Neural progenitor cell (in vitro differentiated cells): ENCODE data around the gene CDCP2. TPM values are rescaled to one million over a fixed set of nuclear protein-coding genes. Genes with fewer than 3 reads are reported as not detected.
A peak's percentile ranks its signal among the peaks of the same experiment; 100 is the strongest.

Source experiments
- DNase-seq: peaks from one replicate; pipeline ENCODE4 v3.0.0-alpha.2; 2016; ENCODE audit warnings: low spot score
- H2AFZ ChIP-seq: fragments of 200-600 bp; sonication (generic); replicated peaks from 2 replicates; pipeline ENCODE4 v1.6.1; 2016; ENCODE audit warnings: antibody characterized with exemption
- H3F3A ChIP-seq: fragments of 200-600 bp; sonication (generic); 2 replicates; pipeline ENCODE4 v1.6.1; 2016; ENCODE audit warnings: antibody characterized with exemption, low read depth
- H3K27ac ChIP-seq: fragments of 200-600 bp; sonication (generic); 2 replicates; pipeline ENCODE4 v1.5.1; 2016; ENCODE audit warnings: mild to moderate bottlenecking
- H3K27me3 ChIP-seq: fragments of 200-600 bp; sonication (generic); 2 replicates; pipeline ENCODE4 v1.6.1; 2016; ENCODE audit warnings: mild to moderate bottlenecking, moderate library complexity
- H3K36me3 ChIP-seq: fragments of 200-600 bp; sonication (generic); 2 replicates; pipeline ENCODE4 v1.5.1; 2016
- H3K4me1 ChIP-seq: fragments of 200-600 bp; sonication (generic); 2 replicates; pipeline ENCODE4 v1.6.1; 2016; ENCODE audit warnings: mixed run types
- H3K4me2 ChIP-seq: fragments of 200-600 bp; sonication (generic); 2 replicates; pipeline ENCODE4 v1.6.1; 2016
- H3K4me3 ChIP-seq: fragments of 200-600 bp; sonication (generic); 2 replicates; pipeline ENCODE4 v1.5.1; 2016
- H3K79me2 ChIP-seq: fragments of 200-600 bp; sonication (generic); 2 replicates; pipeline ENCODE4 v1.6.1; 2016; ENCODE audit warnings: low read depth
- H3K9ac ChIP-seq: fragments of 200-600 bp; sonication (generic); 2 replicates; pipeline ENCODE4 v1.6.1; 2016
- H3K9me3 ChIP-seq: fragments of 200-600 bp; sonication (generic); 2 replicates; pipeline ENCODE4 v1.5.1; 2016; ENCODE audit warnings: low read depth
- H4K20me1 ChIP-seq: fragments of 200-600 bp; sonication (generic); 2 replicates; pipeline ENCODE4 v1.6.1; 2016; ENCODE audit warnings: low read depth
- H3K27ac Mint-ChIP-seq: 3 replicates; pipeline ENCODE4 v1.8.0; 2021; ENCODE audit warnings: mixed read lengths
- H3K27me3 Mint-ChIP-seq: 2 replicates; pipeline ENCODE4 v1.8.0; 2022; ENCODE audit warnings: low read depth, mild to moderate bottlenecking, inconsistent platforms, moderate library complexity, mixed read lengths; ENCODE audit not compliant: insufficient read depth
- H3K36me3 Mint-ChIP-seq: 3 replicates; pipeline ENCODE4 v1.8.0; 2021; ENCODE audit warnings: mixed read lengths
- H3K4me1 Mint-ChIP-seq: 3 replicates; pipeline ENCODE4 v1.8.0; 2021; ENCODE audit warnings: mixed read lengths
- H3K4me3 Mint-ChIP-seq: 3 replicates; pipeline ENCODE4 v1.8.0; 2021; ENCODE audit warnings: mild to moderate bottlenecking, moderate library complexity, mixed read lengths
- H3K9me3 Mint-ChIP-seq: 3 replicates; pipeline ENCODE4 v1.8.0; 2020; ENCODE audit warnings: mixed read lengths
- CTCF ChIP-seq: fragments of 200-600 bp; sonication (generic); IDR thresholded peaks from 2 replicates; pipeline ENCODE4 v1.5.1; 2017; ENCODE audit warnings: antibody characterized with exemption, mild to moderate bottlenecking
- EZH2 ChIP-seq: fragments of 200-600 bp; sonication (generic); IDR thresholded peaks from 2 replicates; pipeline ENCODE4 v1.6.1; 2017; ENCODE audit warnings: antibody characterized with exemption, mild to moderate bottlenecking, moderate library complexity
- EZH2phosphoT487 ChIP-seq: fragments of 200-600 bp; sonication (generic); IDR thresholded peaks from 2 replicates; pipeline ENCODE4 v1.6.1; 2017; ENCODE audit warnings: antibody characterized with exemption
- total RNA-seq: library from RNA; depleted of rRNA; stranded (reverse); fragments of >200 nt; gene quantifications from 2 replicates; pipeline ENCODE4 v1.2.3, GENCODE V29; 2015; ENCODE audit warnings: low replicate concordance

CDCP2 gene
- total RNA-seq, 1 donor from 2014 or later: not detected

DNA sequence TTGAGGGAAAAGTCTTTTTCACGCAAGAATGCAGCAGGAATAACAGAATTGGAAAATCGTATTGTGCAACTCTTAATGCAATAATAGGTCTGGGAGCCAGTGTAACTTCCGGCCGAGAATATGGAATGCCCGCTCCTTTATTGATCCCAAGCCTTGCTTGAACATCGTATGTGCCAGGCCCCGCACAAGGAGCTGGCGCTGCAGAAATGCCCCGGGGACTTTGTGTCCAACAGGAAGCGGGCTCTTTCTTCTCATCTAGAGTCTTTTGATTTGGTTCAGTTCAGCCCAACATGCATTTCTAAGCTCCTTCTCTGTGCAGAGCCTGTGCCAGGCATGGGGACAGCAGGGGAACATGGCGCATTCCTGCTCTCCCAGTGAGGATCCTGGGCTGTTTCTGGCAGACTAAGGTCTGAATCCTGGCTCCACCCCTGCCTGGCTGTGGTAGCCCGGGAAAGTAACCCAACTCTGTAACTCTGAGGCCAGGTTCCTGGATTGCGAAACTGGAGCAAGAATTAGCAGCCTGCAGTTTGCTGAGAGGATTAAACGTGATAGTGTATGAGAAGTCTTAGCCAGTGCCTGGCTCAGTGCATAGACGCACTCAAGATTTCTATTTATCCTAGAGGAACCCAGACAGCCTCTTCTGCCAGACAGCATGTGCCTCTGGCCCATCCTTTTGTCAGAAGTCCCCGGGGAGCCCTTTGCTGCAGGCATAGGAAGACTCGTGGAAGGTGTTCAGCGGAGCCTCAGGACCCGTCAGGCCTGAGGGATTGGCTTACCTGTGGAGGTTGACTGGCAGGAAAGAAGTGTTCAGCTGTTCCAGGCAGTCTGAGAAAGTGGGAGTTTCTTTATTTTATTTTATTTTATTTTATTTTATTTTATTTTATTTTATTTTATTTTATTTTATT is 987 bp upstream of the CDCP2 start:
- peak; percentile 65 for DNase-seq
- Mint-ChIP-seq H3K4me3 (no peak overlapping the region), H3K4me1 (peaks cover 19% of the 10 kb centered on the region), H3K36me3 (no peaks in the 10 kb centered on the region), H3K27ac (peak overlapping the region; percentile 83), H3K9me3 (no peaks in the 10 kb centered on the region), H3K27me3 (peaks cover 5% of the 10 kb centered on the region)
- Histone ChIP-seq H3K27me3 (no peaks in the 10 kb centered on the region), H3K79me2 (no peaks in the 10 kb centered on the region), H3K4me1 (peaks cover 10% of the 10 kb centered on the region), H3K27ac (no peak overlapping the region), H2AFZ (peak overlapping the region; percentile 89), H3K36me3 (no peaks in the 10 kb centered on the region), H3F3A (peaks cover 5% of the 10 kb centered on the region), H3K4me2 (peak overlapping the region; percentile 49), H4K20me1 (no peaks in the 10 kb centered on the region), H3K9ac (no peak overlapping the region), H3K4me3 (no peak overlapping the region), H3K9me3 (no peaks in the 10 kb centered on the region)
- no peak for TF ChIP-seq CTCF
- TF ChIP-seq EZH2: no peak
- no peak for TF ChIP-seq EZH2phosphoT487

DNA sequence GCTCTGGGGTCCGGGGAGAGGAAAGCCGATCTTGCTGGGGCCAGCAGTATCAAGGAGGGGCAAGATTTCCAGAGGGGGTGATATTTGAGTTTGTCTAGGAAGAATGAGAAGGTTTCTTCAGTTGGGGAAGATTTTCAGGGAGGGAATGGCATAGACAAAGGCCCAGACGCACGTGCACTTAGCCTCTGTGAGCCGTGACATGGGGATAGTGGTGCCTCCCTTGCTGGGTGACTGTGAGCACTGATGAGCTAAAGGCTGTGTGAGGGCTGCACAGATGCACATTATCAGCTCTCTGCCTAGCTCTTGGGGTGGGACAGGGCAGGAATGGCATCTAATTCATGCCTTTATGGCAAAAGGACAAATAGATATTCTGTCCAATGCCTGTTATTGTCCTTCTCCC is 1.8 kb downstream of the CDCP2 start:
- Histone ChIP-seq H4K20me1 (no peaks in the 10 kb centered on the region), H3K27ac (no peak overlapping the region), H3K27me3 (no peaks in the 10 kb centered on the region), H3K4me3 (no peak overlapping the region), H2AFZ (no peak overlapping the region), H3K4me1 (peaks cover 10% of the 10 kb centered on the region), H3F3A (peaks cover 5% of the 10 kb centered on the region), H3K4me2 (no peak overlapping the region), H3K79me2 (no peaks in the 10 kb centered on the region), H3K9ac (no peak overlapping the region), H3K9me3 (no peaks in the 10 kb centered on the region), H3K36me3 (no peaks in the 10 kb centered on the region)
- TF ChIP-seq EZH2phosphoT487 (no peak), EZH2 (no peak), CTCF (no peak)
- no peak for DNase-seq
- H3K27ac Mint-ChIP-seq: peak overlapping the region; percentile 62
- peaks cover 19% of the 10 kb centered on the region for H3K4me1 Mint-ChIP-seq
- H3K9me3 Mint-ChIP-seq: no peaks in the 10 kb centered on the region
- H3K4me3 Mint-ChIP-seq: no peak overlapping the region
- no peaks in the 10 kb centered on the region for H3K36me3 Mint-ChIP-seq
- H3K27me3 Mint-ChIP-seq: peaks cover 5% of the 10 kb centered on the region

DNA sequence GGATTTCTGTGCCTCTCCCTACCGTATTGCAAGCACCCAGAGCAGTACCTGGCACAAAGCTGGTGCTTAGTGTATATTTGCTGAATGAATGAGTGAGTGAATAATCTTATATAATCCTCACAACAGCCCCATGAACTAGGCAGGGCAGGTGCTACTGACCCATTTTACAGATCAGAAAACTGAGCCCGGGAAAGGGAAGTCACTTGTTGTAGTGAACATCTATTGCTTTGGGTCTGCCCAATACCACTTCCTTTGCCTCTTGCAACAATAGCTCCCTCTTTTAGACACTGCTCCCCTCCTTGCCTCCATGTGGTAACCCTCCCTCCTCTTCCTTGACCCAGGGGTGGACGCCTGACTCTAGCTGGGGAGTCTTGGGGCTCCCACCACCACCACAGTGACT is 3.1 kb downstream of the CDCP2 start:
- Mint-ChIP-seq H3K27ac (no peak overlapping the region), H3K9me3 (no peaks in the 10 kb centered on the region), H3K4me3 (no peak overlapping the region), H3K36me3 (no peaks in the 10 kb centered on the region), H3K27me3 (peaks cover 5% of the 10 kb centered on the region), H3K4me1 (peaks cover 19% of the 10 kb centered on the region)
- H3K4me1 ChIP-seq: peaks cover 10% of the 10 kb centered on the region
- TF ChIP-seq EZH2 (no peak), EZH2phosphoT487 (no peak), CTCF (no peak)
- no peak overlapping the region for H3K4me2 ChIP-seq
- H3K36me3 ChIP-seq: no peaks in the 10 kb centered on the region
- H3K27ac ChIP-seq: no peak overlapping the region
- H4K20me1 ChIP-seq: no peaks in the 10 kb centered on the region
- no peak for DNase-seq
- H3K9ac ChIP-seq: no peak overlapping the region
- no peaks in the 10 kb centered on the region for H3K27me3 ChIP-seq
- H2AFZ ChIP-seq: no peak overlapping the region
- H3K4me3 ChIP-seq: no peak overlapping the region
- H3K9me3 ChIP-seq: no peaks in the 10 kb centered on the region
- H3K79me2 ChIP-seq: no peaks in the 10 kb centered on the region
- peaks cover 5% of the 10 kb centered on the region for H3F3A ChIP-seq
